Right ventricle myocardium inferior (tissue), 1 donor: Measurements from ENCODE around the gene NDUFA6. TPM values are rescaled to one million over a fixed set of nuclear protein-coding genes. Genes with fewer than 3 reads are reported as not detected.

Experiments
- ATAC-seq: fragments of 200-7000 bp; cut with Tn5 transposase; one replicate; pipeline ENCODE4 v1.9.1; 2020; ENCODE audit warnings: mild to moderate bottlenecking, moderate library complexity
- DNase-seq: peaks from one replicate; pipeline ENCODE4 v3.0.0; 2021; ENCODE audit errors: missing footprints
- intact Hi-C: fragments of 100-400 bp; cut with DNase I; formaldehyde crosslinking; loops from one replicate; pipeline ENCODE4 v1.11.0; 2022
- total RNA-seq: library from RNA; stranded (reverse); fragmentation: NEBNext Ultra II Directional; extraction: Animal tissue kit (Norgen Biotek cat#: 25700); gene quantifications from one replicate; pipeline ENCODE4 v1.2.1, GENCODE V29; 2021
- donor health status: DM: no; HTN: yes; CAD: no; lungs with severe emphysema.

NDUFA6 gene
- total RNA-seq, 1 donor from 2014 or later, result 296 TPM

DNA sequence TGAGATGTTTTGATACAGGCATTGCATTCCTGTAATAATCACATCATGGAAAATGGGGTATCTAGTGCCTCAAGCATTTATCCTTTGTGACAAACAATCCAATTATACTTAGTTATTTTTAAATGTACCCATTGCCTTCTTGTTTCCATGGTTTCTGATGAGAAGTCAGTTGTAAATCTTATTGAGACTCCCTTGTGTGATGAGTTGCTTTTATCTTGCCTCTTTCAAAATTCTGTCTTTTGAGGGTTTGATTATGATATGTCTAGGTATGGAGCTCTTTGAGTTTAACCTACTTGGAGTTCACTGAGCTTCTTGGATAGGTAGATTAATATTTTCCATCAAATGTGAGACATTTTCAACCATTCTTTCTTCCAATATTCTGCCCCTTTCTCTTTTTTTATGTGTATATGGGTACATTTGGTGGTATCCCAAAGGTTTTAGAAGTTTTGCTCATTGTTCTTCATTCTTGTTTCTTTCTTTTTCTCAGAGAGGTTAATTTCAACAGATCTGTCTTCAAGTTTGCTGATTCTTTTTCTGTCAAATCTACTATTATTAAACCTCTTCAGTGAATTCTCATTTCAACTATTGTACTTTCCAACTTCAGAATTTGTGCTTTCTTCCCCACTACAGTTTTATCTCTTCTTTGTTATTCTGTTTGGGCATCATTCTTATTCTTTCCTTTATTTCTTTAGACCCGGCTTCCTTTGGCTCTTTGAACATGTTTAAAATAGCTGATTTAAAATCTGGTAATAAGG, 33.6 kb downstream of the NDUFA6 start:
- ATAC-seq (no peak), DNase-seq (no peak)
- intact Hi-C loops, result no loop called here

DNA sequence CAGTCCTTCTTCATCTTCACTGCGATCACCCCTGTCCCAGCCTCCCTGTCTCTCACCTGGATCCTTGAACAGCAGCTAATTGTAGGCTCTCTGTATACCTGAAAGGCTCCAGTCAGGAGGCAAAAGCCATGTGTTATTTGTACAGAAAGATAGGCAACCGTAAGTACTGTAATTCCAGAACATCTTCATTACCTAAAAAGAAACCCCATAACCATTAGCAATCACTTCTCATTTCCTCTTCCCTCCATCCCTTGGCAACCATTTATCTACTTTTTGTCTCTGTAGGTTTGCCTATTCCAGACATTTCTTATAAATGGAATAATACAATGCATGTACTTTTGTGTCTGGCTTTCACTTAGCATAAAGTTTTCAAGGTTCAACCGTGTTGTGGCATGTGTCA, 37.8 kb downstream of the NDUFA6 start:
- ATAC-seq (no peak), DNase-seq (no peak)
- intact Hi-C loops, result no loop called here

DNA sequence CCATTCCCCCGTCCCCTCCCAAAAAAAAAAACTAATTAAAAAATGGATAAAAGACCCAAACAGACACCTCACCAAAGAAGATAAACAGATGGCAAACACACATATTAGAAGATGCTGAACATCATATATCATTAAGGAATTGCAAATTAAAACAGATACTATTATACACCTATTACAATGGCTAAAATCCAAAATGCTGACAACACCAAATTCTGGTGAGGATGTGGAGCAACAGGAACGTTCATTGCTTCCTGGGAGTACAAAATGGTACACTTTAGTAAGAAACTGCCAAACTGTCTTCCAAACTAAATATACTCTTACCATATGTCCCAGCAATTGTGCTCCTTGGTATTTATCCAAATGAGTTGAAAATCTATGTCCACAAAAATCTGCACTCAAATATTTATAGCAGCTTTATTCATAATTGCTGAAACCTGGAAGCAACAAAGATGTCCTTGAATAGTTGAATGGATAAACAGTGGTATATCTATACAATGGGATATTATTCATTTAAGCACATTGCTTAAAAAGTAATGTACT, 39.9 kb downstream of the NDUFA6 start:
- no peak for ATAC-seq
- DNase-seq, result no peak
- intact Hi-C loops, result no loop called here

DNA sequence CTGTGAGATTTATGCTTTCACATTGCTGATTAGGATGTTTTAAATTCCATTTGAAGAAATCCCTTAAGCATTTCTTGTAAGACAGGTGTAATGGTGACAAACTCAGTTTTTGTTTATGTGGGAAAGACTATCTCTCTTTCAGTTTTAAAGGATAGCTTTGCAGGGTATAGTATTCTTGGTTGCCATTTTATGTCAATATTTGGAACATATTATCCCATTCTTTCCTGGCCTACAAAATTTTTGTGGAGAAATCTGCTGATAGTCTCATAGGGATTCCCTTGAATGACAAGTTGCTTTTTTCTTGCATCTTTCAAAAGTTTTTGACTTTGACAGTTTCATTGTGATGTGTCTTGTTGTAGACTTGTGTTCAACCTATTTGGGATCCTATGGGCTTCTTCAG, 48.8 kb downstream of the NDUFA6 start:
- DNase-seq (no peak), ATAC-seq (no peak)
- intact Hi-C loops, result no loop called here

DNA sequence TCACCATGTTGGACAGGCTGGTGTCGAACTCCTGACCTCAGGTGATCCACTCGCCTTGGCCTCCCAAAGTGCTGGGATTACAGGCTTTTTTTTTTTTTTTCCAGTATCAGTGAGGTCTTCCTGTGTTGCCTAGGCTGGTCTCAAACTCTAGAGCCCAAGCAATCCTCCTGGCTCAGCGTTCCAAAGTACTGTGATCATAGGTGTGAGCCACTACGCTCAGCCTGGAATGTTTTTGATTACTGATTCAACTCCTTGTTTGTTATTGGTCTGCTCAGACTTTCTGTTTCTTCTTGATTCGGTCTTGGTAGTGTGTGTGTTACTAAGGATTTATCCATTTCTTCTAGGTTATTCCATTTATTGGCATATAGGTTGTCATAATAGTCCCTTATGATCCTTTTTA, 51.3 kb downstream of the NDUFA6 start:
- ATAC-seq (no peak), DNase-seq (no peak)
- intact Hi-C loops, result no loop called here

Other genes with a start within 250 kb of the NDUFA6 start
- 6.8 TPM for gene SHISA8, start 175.7 kb downstream of the NDUFA6 start, total RNA-seq
- gene TNFRSF13C, start 164.0 kb downstream of the NDUFA6 start, total RNA-seq, result 1.2 TPM
- gene CENPM, start 143.6 kb downstream of the NDUFA6 start, total RNA-seq, result 1.5 TPM
- gene SEPTIN3, start 121.3 kb downstream of the NDUFA6 start, total RNA-seq, result 0.08 TPM
- 0.24 TPM for gene WBP2NL, start 92.0 kb downstream of the NDUFA6 start, total RNA-seq
- gene NAGA, start 20.0 kb downstream of the NDUFA6 start, total RNA-seq, result 14.3 TPM
- 6.2 TPM for gene PHETA2, start 16.5 kb downstream of the NDUFA6 start, total RNA-seq
- gene SMDT1, start 11.1 kb downstream of the NDUFA6 start, total RNA-seq, result 172 TPM
- not detected for gene CYP2D6, start 40.0 kb upstream of the NDUFA6 start, total RNA-seq
- gene TCF20, start 179.9 kb upstream of the NDUFA6 start, total RNA-seq, result 16.7 TPM